CD14-positive monocyte (primary cell): Measurements from ENCODE around the gene IER5L. TPM values are rescaled to one million over a fixed set of nuclear protein-coding genes. Genes with fewer than 3 reads are reported as not detected.
A peak's percentile ranks its signal among the peaks of the same experiment; 100 is the strongest.

Experiments used
- DNase-seq, 3 donors: peaks; one replicate each; pipeline ENCODE4 v3.0.0-alpha.2; 2011 to 2022
- H2AFZ ChIP-seq: 2 replicates; pipeline ENCODE4 v1.6.0; 2012; ENCODE audit warnings: mild to moderate bottlenecking, low read depth, low read length, inconsistent platforms; ENCODE audit not compliant: insufficient read depth, poor library complexity, severe bottlenecking
- H3K27ac ChIP-seq, 2 donors: 1 replicate in 1 of 2; 2 replicates in 1 of 2; pipeline ENCODE4 v1.5.1; 2012 to 2013; ENCODE audit warnings: low read length in 2 of 2, control low read depth in 1 of 2, inconsistent platforms in 1 of 2, low read depth in 1 of 2, mild to moderate bottlenecking in 1 of 2
- H3K27me3 ChIP-seq, 2 donors: one replicate each; pipeline versions ENCODE4 v1.6.0 to v1.6.1; 2011 to 2013; ENCODE audit warnings: low read length in 2 of 2; ENCODE audit not compliant: control insufficient read depth in 2 of 2, insufficient read depth in 2 of 2
- H3K36me3 ChIP-seq, 2 donors: replicated peaks in 1 of 2; 1 replicate in 1 of 2; 2 replicates in 1 of 2; pipeline versions ENCODE4 v1.5.1 to v1.6.1; 2012 to 2013; ENCODE audit warnings: low read length in 2 of 2, control low read depth in 1 of 2, inconsistent platforms in 1 of 2, mild to moderate bottlenecking in 1 of 2; ENCODE audit not compliant: insufficient read depth in 2 of 2, control insufficient read depth in 1 of 2
- H3K4me1 ChIP-seq, 2 donors: 1 replicate in 1 of 2; 2 replicates in 1 of 2; pipeline versions ENCODE4 v1.5.1 to v1.6.1; 2012 to 2013; ENCODE audit warnings: low read length in 2 of 2, control low read depth in 1 of 2, inconsistent platforms in 1 of 2, mild to moderate bottlenecking in 1 of 2, moderate library complexity in 1 of 2; ENCODE audit not compliant: insufficient read depth in 2 of 2, control insufficient read depth in 1 of 2
- H3K4me2 ChIP-seq: replicated peaks from 2 replicates; pipeline ENCODE3; 2012; ENCODE audit warnings: low read length, moderate library complexity, mild to moderate bottlenecking; ENCODE audit not compliant: poor library complexity, severe bottlenecking; ENCODE audit errors: extremely low read depth
- H3K4me3 ChIP-seq, 3 experiments: fragments of 200-600 bp in 1 of 3; sonication (generic) in 1 of 3; replicated peaks in 1 of 3; 1 replicate in 2 of 3; 2 replicates in 1 of 3; pipeline ENCODE4 v1.5.1; 2011 to 2013; ENCODE audit warnings: low read length in 3 of 3, mild to moderate bottlenecking in 3 of 3, control low read depth in 2 of 3, low read depth in 2 of 3, inconsistent platforms in 1 of 3, moderate library complexity in 1 of 3
- H3K79me2 ChIP-seq: 2 replicates; pipeline ENCODE4 v1.6.0; 2012; ENCODE audit warnings: mild to moderate bottlenecking, control low read depth, inconsistent platforms, low read length, moderate library complexity; ENCODE audit not compliant: insufficient read depth
- H3K9ac ChIP-seq: 2 replicates; pipeline ENCODE4 v1.6.0; 2017; ENCODE audit warnings: low read length, mild to moderate bottlenecking; ENCODE audit not compliant: insufficient read depth, poor library complexity, severe bottlenecking
- H3K9me3 ChIP-seq, 2 donors: replicated peaks in 1 of 2; 1 replicate in 1 of 2; 2 replicates in 1 of 2; pipeline versions ENCODE4 v1.5.1 to v1.6.1; 2012 to 2013; ENCODE audit warnings: low read length in 2 of 2, control low read depth in 1 of 2; ENCODE audit not compliant: control insufficient read depth in 1 of 2, insufficient read depth in 1 of 2
- H4K20me1 ChIP-seq: 2 replicates; pipeline ENCODE4 v1.6.0; 2012; ENCODE audit warnings: mild to moderate bottlenecking, low read length, control low read depth, moderate library complexity; ENCODE audit not compliant: insufficient read depth
- H3K27ac Mint-ChIP-seq, 7 donors: one replicate each; pipeline ENCODE4 v1.8.0; 2020; ENCODE audit warnings: mild to moderate bottlenecking in 7 of 7, mixed read lengths in 7 of 7, moderate library complexity in 6 of 7, inconsistent platforms in 2 of 7
- H3K27me3 Mint-ChIP-seq, 3 donors: one replicate each; pipeline ENCODE4 v1.8.0; 2021 to 2022; ENCODE audit warnings: low read depth in 3 of 3, mild to moderate bottlenecking in 3 of 3, mixed read lengths in 3 of 3, moderate library complexity in 3 of 3, inconsistent platforms in 1 of 3
- H3K36me3 Mint-ChIP-seq, 2 donors: one replicate each; pipeline ENCODE4 v1.8.0; 2020; ENCODE audit warnings: mixed read lengths in 2 of 2, inconsistent platforms in 1 of 2, mild to moderate bottlenecking in 1 of 2
- H3K4me1 Mint-ChIP-seq: one replicate; pipeline ENCODE4 v1.8.0; 2020; ENCODE audit warnings: mild to moderate bottlenecking, mixed read lengths
- H3K4me3 Mint-ChIP-seq, 2 donors: one replicate each; pipeline ENCODE4 v1.8.0; 2020; ENCODE audit warnings: mild to moderate bottlenecking in 2 of 2, mixed read lengths in 2 of 2, moderate library complexity in 1 of 2
- H3K9me3 Mint-ChIP-seq, 7 donors: one replicate each; pipeline ENCODE4 v1.8.0; 2020 to 2022; ENCODE audit warnings: mixed read lengths in 7 of 7, mild to moderate bottlenecking in 6 of 7, moderate library complexity in 6 of 7, inconsistent platforms in 2 of 7
- WGBS: methylation state at CpG from one replicate; pipeline ENCODE4 v1.1.5; 2013; ENCODE audit warnings: missing lambda C conversion rate; ENCODE audit not compliant: insufficient coverage; 5-methylcytosine and 5-hydroxymethylcytosine counted together
- intact Hi-C, 2 donors: fragments of 100-400 bp; cut with micrococcal nuclease; formaldehyde crosslinking; loops; one replicate each; pipeline versions ENCODE4 v1.15.0 to v1.15.1; 2023
- polyA plus RNA-seq, 3 donors: library from polyadenylated mRNA; depleted of rRNA in 1 of 3; unstranded in 2 of 3; stranded (reverse) in 1 of 3; fragments of 300-500 nt in 2 of 3; fragments of >200 nt in 1 of 3; fragmentation: Illumina TruSeq in 2 of 3; gene quantifications; 1 replicate in 2 of 3; 2 replicates in 1 of 3; pipeline ENCODE4 v1.2.3, GENCODE V29; 2012 to 2021
- TF ChIP-seq, protein P1 (sequence below): fragments of 200-600 bp; IDR thresholded peaks from one replicate; pipeline ENCODE4 v1.8.0; 2022; ENCODE audit warnings: antibody characterized with exemption, mild to moderate bottlenecking

The IER5L gene
- polyA plus RNA-seq, 3 donors, result 0.36 to 15.5 (median 0.79) TPM

- Histone ChIP-seq H3K27ac (no peak overlapping the region), H3K9me3 (no peaks in the 10 kb centered on the region), H2AFZ (no peak overlapping the region), H3K27me3 (no peaks in the 10 kb centered on the region), H3K4me1 (no peaks in the 10 kb centered on the region), H4K20me1 (no peaks in the 10 kb centered on the region), H3K79me2 (no peaks in the 10 kb centered on the region), H3K4me2 (no peak overlapping the region), H3K4me3 (no peak overlapping the region), H3K36me3 (no peaks in the 10 kb centered on the region), H3K9ac (no peak overlapping the region)
- intact Hi-C loops, result no loop called here
- Mint-ChIP-seq H3K27ac (no peak overlapping the region), H3K27me3 (peaks cover 3 to 9% (median 6%) of the 10 kb centered on the region in 3 donors), H3K36me3 (no peaks in the 10 kb centered on the region), H3K4me1 (peaks cover 6% of the 10 kb centered on the region), H3K9me3 (peaks cover 0 to 2% (median 0%) of the 10 kb centered on the region in 7 donors), H3K4me3 (no peak overlapping the region)
- DNase-seq, result no peak
- 95% methylated on average over 3 of the region's 4 CpGs for WGBS
- TF ChIP-seq, protein P1, sequence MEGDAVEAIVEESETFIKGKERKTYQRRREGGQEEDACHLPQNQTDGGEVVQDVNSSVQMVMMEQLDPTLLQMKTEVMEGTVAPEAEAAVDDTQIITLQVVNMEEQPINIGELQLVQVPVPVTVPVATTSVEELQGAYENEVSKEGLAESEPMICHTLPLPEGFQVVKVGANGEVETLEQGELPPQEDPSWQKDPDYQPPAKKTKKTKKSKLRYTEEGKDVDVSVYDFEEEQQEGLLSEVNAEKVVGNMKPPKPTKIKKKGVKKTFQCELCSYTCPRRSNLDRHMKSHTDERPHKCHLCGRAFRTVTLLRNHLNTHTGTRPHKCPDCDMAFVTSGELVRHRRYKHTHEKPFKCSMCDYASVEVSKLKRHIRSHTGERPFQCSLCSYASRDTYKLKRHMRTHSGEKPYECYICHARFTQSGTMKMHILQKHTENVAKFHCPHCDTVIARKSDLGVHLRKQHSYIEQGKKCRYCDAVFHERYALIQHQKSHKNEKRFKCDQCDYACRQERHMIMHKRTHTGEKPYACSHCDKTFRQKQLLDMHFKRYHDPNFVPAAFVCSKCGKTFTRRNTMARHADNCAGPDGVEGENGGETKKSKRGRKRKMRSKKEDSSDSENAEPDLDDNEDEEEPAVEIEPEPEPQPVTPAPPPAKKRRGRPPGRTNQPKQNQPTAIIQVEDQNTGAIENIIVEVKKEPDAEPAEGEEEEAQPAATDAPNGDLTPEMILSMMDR, result no peak
Observed at GRCh38 chr9:129209109-129209508, 31.0 kb upstream of the IER5L start.

GRCh38 chr9:129208207-129209032, 30.4 kb upstream of the IER5L start:
- Histone ChIP-seq H3K4me2 (no peak overlapping the region), H3K9me3 (no peaks in the 10 kb centered on the region), H3K4me3 (no peak overlapping the region), H3K27ac (no peak overlapping the region), H3K9ac (no peak overlapping the region), H3K36me3 (no peaks in the 10 kb centered on the region), H2AFZ (no peak overlapping the region), H3K27me3 (no peaks in the 10 kb centered on the region), H4K20me1 (no peaks in the 10 kb centered on the region), H3K79me2 (no peaks in the 10 kb centered on the region), H3K4me1 (peaks cover 1% of the 10 kb centered on the region in 2 donors)
- H3K27ac Mint-ChIP-seq, result peak overlapping the region in 1 of 7 donors; percentile 18
- WGBS, result 64% methylated on average over 12 of the region's 17 CpGs
- no peak overlapping the region for H3K4me3 Mint-ChIP-seq
- intact Hi-C loops, result no loop called here
- H3K9me3 Mint-ChIP-seq, result peaks cover 0 to 2% (median 0%) of the 10 kb centered on the region in 7 donors
- TF ChIP-seq, protein P1, result no peak
- no peaks in the 10 kb centered on the region for H3K36me3 Mint-ChIP-seq
- peaks cover 3 to 9% (median 6%) of the 10 kb centered on the region in 3 donors for H3K27me3 Mint-ChIP-seq
- no peak for DNase-seq
- H3K4me1 Mint-ChIP-seq, result peaks cover 6% of the 10 kb centered on the region
